Epithelial cell of umbilical artery (primary cell): Measurements from ENCODE around the gene AIF1. TPM values are rescaled to one million over a fixed set of nuclear protein-coding genes. Genes with fewer than 3 reads are reported as not detected.

Experiments used
- total RNA-seq: library from RNA; depleted of rRNA; stranded (reverse); fragments of >200 nt; gene quantifications from 2 replicates; pipeline ENCODE4 v1.2.3, GENCODE V29; 2014

Gene AIF1
- not detected in 2 replicates for total RNA-seq

GRCh38 chr6:31614684-31615578 is at the start of gene AIF1:
Gene AIF1, plus strand, starts transcription at chr6:31615234. Its CDS starts 96 bp downstream, at chr6:31615330.

GRCh38 chr6:31572041-31572911 is 42.8 kb upstream of the AIF1 start, which contains the start of gene LTA:
Gene LTA, plus strand, starts transcription at chr6:31572289. Its CDS starts 454 bp downstream, at chr6:31572743.

GRCh38 chr6:31575335-31575901 is 39.6 kb upstream of the AIF1 start, which contains the start of gene TNF:
Gene TNF, plus strand, starts transcription at chr6:31575565. Its CDS starts 177 bp downstream, at chr6:31575742.

GRCh38 chr6:31582230-31582643 is 32.8 kb upstream of the AIF1 start, which contains the start of gene LTB:
Gene LTB, minus strand, starts transcription at chr6:31582424. Its CDS starts 7 bp downstream, at chr6:31582417.

GRCh38 chr6:31586008-31586407 is 29.0 kb upstream of the AIF1 start, which contains the start of gene LST1:
Gene LST1, plus strand, starts transcription at chr6:31586277. Its CDS starts 1,023 bp downstream, at chr6:31587300.

DNA sequence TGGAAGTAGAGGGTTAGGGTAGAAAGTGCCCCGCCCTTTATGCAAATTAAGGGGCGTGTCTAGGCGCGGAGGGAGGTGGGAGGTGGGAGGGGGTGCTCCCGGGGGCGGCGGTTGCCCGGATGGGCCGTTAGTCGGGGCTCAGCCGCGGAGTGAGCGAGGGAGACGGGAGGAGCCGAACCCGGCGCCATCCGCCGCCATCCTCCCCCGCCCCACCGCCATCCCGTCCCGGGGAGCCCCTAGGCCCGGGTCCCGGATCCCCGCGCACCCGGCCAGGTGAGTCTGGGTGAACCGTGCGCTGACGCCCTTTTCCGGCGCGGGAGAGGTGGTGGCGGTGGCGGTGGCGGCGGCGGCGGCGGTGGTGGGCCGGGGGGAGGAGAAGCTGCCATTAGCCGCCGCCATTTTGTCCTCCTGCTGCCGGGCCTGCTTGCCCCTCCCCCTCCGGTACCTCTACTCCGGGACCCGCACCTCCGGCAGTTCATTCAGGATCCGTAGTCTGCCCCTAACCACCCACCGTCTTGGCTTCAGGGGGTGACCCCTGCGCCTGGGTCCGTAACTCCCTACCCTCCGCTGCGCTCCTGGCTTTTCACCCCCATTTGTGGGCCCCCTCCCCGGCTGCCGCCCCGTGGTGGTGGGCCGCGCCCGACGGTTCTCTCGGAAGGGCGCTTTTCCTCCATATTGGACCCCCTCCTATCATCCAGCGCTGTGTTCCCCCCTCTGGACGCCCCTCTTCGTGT is 5.7 kb downstream of the AIF1 start, which contains the start of gene PRRC2A:
TSS of gene PRRC2A (plus strand) at position 130 of the 734 bp plus-strand sequence. CDS start 2,075 bp downstream, outside the sequence.

DNA sequence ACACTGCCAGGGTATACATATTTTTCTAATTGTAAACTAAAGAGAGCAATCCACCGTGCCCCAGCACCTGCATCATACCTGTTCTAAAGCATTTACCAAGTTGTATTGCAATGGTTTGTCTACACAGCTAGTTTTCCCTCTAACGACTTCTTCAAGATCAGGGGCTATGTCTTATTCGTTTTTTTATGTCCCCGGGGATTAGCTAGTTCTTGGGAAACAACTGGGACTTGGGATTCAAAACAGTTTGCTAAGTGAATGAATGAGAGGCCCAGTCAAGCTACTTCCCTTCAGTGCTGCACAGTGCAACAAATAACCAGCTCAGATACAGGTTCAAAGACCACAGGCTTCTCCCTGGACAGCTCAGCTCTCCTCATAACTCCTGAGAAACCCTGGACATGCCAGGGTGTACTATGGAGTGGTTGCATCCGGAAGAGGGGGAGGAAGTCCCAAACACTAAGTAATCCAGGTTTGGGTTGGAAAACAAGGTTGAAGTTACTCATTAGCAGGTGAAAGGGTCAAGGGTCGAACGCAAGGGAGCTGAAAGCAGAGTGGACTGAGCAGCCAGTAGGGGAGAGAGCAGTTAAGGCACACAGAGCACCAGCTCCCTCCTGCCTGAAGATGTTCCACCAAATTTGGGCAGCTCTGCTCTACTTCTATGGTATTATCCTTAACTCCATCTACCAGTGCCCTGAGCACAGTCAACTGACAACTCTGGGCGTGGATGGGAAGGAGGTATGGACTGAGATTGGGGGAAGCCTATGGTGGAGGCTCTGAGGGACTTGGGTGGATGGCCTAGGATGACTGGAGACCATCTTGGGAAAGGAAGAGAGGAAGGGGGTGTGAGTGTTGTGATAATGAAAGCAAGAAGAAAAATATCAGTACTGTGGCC is 40.6 kb downstream of the AIF1 start, which contains the start of gene APOM:
TSS of gene APOM (plus strand) at position 546 of the 889 bp plus-strand sequence. CDS start at position 619, 73 bp downstream.

GRCh38 chr6:31660381-31661261 is 45.6 kb downstream of the AIF1 start, which contains the start of gene C6orf47:
Gene C6orf47, minus strand, starts transcription at chr6:31660778. Its CDS starts 831 bp downstream, at chr6:31659947.

DNA sequence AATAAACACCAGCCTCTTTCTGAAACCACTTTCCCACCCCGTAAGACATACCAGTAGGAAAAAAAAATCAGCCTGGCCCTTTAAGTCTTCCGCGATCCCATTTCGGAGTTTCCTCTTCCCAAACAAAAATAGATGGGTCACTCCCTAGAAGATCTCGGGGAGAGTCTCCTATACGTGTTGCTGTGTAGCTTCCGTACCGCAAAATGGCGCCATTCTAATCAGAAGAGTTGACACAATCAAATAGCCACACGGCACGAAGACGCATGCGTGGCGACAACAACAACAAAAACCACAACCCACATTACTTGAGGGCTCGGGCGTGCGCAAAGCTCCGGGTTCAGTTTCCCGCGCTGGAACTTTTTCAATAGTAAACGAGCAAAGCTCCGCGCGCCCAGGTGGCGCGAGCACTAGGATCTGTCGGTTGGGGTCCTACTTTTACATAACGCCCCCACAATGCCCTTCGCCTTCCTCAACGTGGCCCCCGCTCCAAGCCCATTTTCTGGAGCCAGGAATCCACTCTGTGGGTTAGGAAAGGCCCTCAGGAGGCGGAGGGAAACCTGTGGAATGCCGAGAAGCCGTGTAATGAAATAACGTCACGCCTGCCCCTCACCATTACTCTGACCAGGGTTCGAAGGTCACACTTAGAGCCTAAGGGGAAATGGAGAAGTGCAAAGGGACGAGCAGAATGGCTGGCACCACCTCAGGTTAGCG is 49.9 kb downstream of the AIF1 start, which contains the start of gene GPANK1:
TSS of gene GPANK1 (minus strand) at position 208 of the 711 bp plus-strand sequence. CDS start 519 bp downstream, outside the sequence.

GRCh38 chr6:31665501-31666336 is 50.7 kb downstream of the AIF1 start, which contains the start of gene CSNK2B:
Gene CSNK2B, plus strand, starts transcription at chr6:31666080. Its CDS starts 752 bp downstream, at chr6:31666832.

Other genes with a start within 250 kb of the AIF1 start
- 37.1 and 59.1 TPM in 2 replicates for gene MICA, start 211.6 kb upstream of the AIF1 start, total RNA-seq
- gene MICB, start 117.1 kb upstream of the AIF1 start, total RNA-seq: 23.4 and 50.3 TPM in 2 replicates
- gene MCCD1, start 86.3 kb upstream of the AIF1 start, total RNA-seq: not detected in 2 replicates
- 354 and 456 TPM in 2 replicates for gene DDX39B, start 73.2 kb upstream of the AIF1 start, total RNA-seq
- 0.97 and 2.0 TPM in 2 replicates for gene ATP6V1G2, start 68.6 kb upstream of the AIF1 start, total RNA-seq
- 25.3 and 26.9 TPM in 2 replicates for gene NFKBIL1, start 67.6 kb upstream of the AIF1 start, total RNA-seq
- gene LTA, start 42.9 kb upstream of the AIF1 start, total RNA-seq: not detected in 2 replicates
- gene TNF, start 39.7 kb upstream of the AIF1 start, total RNA-seq: under 0.01 TPM in 1 of 2 replicates, not detected in the other
- 3.2 and 6.7 TPM in 2 replicates for gene LTB, start 32.8 kb upstream of the AIF1 start, total RNA-seq
- 0.32 TPM in 1 of 2 replicates, not detected in the other for gene LST1, start 29.0 kb upstream of the AIF1 start, total RNA-seq
- gene NCR3, start 22.2 kb upstream of the AIF1 start, total RNA-seq: not detected in 2 replicates
- 22.2 and 24.0 TPM in 2 replicates for gene PRRC2A, start 5.5 kb downstream of the AIF1 start, total RNA-seq
- 90.4 and 110 TPM in 2 replicates for gene BAG6, start 37.4 kb downstream of the AIF1 start, total RNA-seq
- 0.30 TPM in 1 of 2 replicates, not detected in the other for gene APOM, start 40.7 kb downstream of the AIF1 start, total RNA-seq
- gene C6orf47, start 45.5 kb downstream of the AIF1 start, total RNA-seq: 18.8 and 21.1 TPM in 2 replicates
- 10.2 and 10.7 TPM in 2 replicates for gene GPANK1, start 49.8 kb downstream of the AIF1 start, total RNA-seq
- 84.3 and 95.2 TPM in 2 replicates for gene CSNK2B, start 50.8 kb downstream of the AIF1 start, total RNA-seq
- gene LY6G5B, start 54.7 kb downstream of the AIF1 start, total RNA-seq: 0.97 and 1.7 TPM in 2 replicates
- gene LY6G5C, start 65.8 kb downstream of the AIF1 start, total RNA-seq: under 0.01 and 2.7 TPM in 2 replicates
- 41.3 and 51.1 TPM in 2 replicates for gene ABHD16A, start 88.1 kb downstream of the AIF1 start, total RNA-seq
- gene LY6G6F, start 91.6 kb downstream of the AIF1 start, total RNA-seq: not detected in 2 replicates
- not detected in 2 replicates for gene LY6G6D, start 100.1 kb downstream of the AIF1 start, total RNA-seq
- not detected in 2 replicates for gene LY6G6C, start 106.5 kb downstream of the AIF1 start, total RNA-seq
- not detected in 2 replicates for gene MPIG6B, start 108.1 kb downstream of the AIF1 start, total RNA-seq
- 68.5 and 79.6 TPM in 2 replicates for gene DDAH2, start 114.1 kb downstream of the AIF1 start, total RNA-seq
- gene CLIC1, start 121.3 kb downstream of the AIF1 start, total RNA-seq: 865 and 1,138 TPM in 2 replicates
- 7.1 and 7.9 TPM in 2 replicates for gene MSH5, start 124.8 kb downstream of the AIF1 start, total RNA-seq
- 0.65 TPM in 1 of 2 replicates, not detected in the other for gene SAPCD1, start 147.4 kb downstream of the AIF1 start, total RNA-seq
- gene VWA7, start 162.1 kb downstream of the AIF1 start, total RNA-seq: not detected in 2 replicates
- 50.3 and 57.1 TPM in 2 replicates for gene VARS1, start 180.5 kb downstream of the AIF1 start, total RNA-seq
- 57.2 and 65.0 TPM in 2 replicates for gene LSM2, start 191.7 kb downstream of the AIF1 start, total RNA-seq
- gene HSPA1L, start 200.0 kb downstream of the AIF1 start, total RNA-seq: 0.76 and 0.97 TPM in 2 replicates
- gene HSPA1A, start 200.3 kb downstream of the AIF1 start, total RNA-seq: 43.5 and 61.9 TPM in 2 replicates
- 60.1 and 104 TPM in 2 replicates for gene HSPA1B, start 212.5 kb downstream of the AIF1 start, total RNA-seq
- 58.1 and 93.8 TPM in 2 replicates for gene NEU1, start 247.6 kb downstream of the AIF1 start, total RNA-seq